G401 (cell line): ENCODE data around the gene EIF1. TPM values are rescaled to one million over a fixed set of nuclear protein-coding genes. Genes with fewer than 3 reads are reported as not detected.

Experiments
- DNase-seq: peaks from one replicate; pipeline ENCODE4 v3.0.0-alpha.2; 2015; ENCODE audit warnings: low spot score
- in situ Hi-C: cut with HindIII; loops from 2 replicates; pipeline ENCODE4 v1.10.0; 2016; ENCODE audit warnings: low sequenced_read_pairs, mixed read lengths
- total RNA-seq: library from RNA; depleted of rRNA; stranded (reverse); fragments of >200 nt; shearing (Covaris generic); gene quantifications from 2 replicates; pipeline ENCODE4 v1.2.3, GENCODE V29; 2014

EIF1 gene
- total RNA-seq, 1 experiment from 2014 or later, result 39.6 TPM

- no peak for DNase-seq
- in situ Hi-C loops, result loop anchor here (10.0 kb wide), 1 partner anchor 230 kb away; no protein-coding TSS in a partner anchor
These were observed 36.4 kb downstream of the EIF1 start for GRCh38 chr17:41725134-41725533.

- no peak for DNase-seq
- in situ Hi-C loops, result loop anchor here (10.0 kb wide), 1 partner anchor 227 kb away; no protein-coding TSS in a partner anchor
These were observed 39.4 kb downstream of the EIF1 start for GRCh38 chr17:41728056-41728455.

- no peak for DNase-seq
- in situ Hi-C loops, result no loop called here
These were observed 41.8 kb downstream of the EIF1 start for GRCh38 chr17:41730479-41730878.

- in situ Hi-C loops, result no loop called here
These were observed 43.2 kb downstream of the EIF1 start for GRCh38 chr17:41731836-41732235.

GRCh38 chr17:41733348-41734138, 44.9 kb downstream of the EIF1 start:
- no peak for DNase-seq
- in situ Hi-C loops, result no loop called here

More at GRCh38 chr17:41731836-41732235, 43.2 kb downstream of the EIF1 start:
- DNase-seq, result no peak

- in situ Hi-C loops, result no loop called here
- DNase-seq, result peak; percentile 20
These were observed 45.7 kb downstream of the EIF1 start, which contains the start of gene HAP1 for GRCh38 chr17:41734139-41734948. Gene HAP1 (minus strand): TSS chr17:41734643. CDS start chr17:41734634, 9 bp downstream.

GRCh38 chr17:41734949-41735313, 46.2 kb downstream of the EIF1 start:
- DNase-seq, result no peak

GRCh38 chr17:41735744-41736143, 47.1 kb downstream of the EIF1 start:
- in situ Hi-C loops, result no loop called here
- no peak for DNase-seq

More at GRCh38 chr17:41734949-41735313, 46.2 kb downstream of the EIF1 start:
- in situ Hi-C loops, result no loop called here

GRCh38 chr17:41736983-41737679, 48.4 kb downstream of the EIF1 start:
- in situ Hi-C loops, result no loop called here
- no peak for DNase-seq

GRCh38 chr17:41737680-41738023, 49.0 kb downstream of the EIF1 start:
- in situ Hi-C loops, result no loop called here
- DNase-seq, result no peak

GRCh38 chr17:41738077-41738800, 49.6 kb downstream of the EIF1 start:
- DNase-seq, result peak; percentile 82
- in situ Hi-C loops, result no loop called here

GRCh38 chr17:41738801-41739112, 50.1 kb downstream of the EIF1 start:
- in situ Hi-C loops, result no loop called here
- DNase-seq, result no peak

- in situ Hi-C loops, result loop anchor here (5.0 kb wide), 1 partner anchor 67 kb away; no protein-coding TSS in a partner anchor
- no peak for DNase-seq
These were observed 51.1 kb downstream of the EIF1 start for GRCh38 chr17:41739661-41740352.

GRCh38 chr17:41740506-41740905, 51.8 kb downstream of the EIF1 start:
- no peak for DNase-seq
- in situ Hi-C loops, result loop anchor here (5.0 kb wide), 1 partner anchor 67 kb away; no protein-coding TSS in a partner anchor

GRCh38 chr17:41741709-41742108, 53.0 kb downstream of the EIF1 start:
- in situ Hi-C loops, result loop anchor here (5.0 kb wide), 1 partner anchor 66 kb away; no protein-coding TSS in a partner anchor
- DNase-seq, result no peak
